Testis (tissue), 2 donors: ENCODE data around the gene CROCC.

Source experiments
- POLR2A ChIP-seq: fragments of 450-650 bp; IDR thresholded peaks from one replicate; pipeline ENCODE4 v1.6.1; 2017; ENCODE audit warnings: antibody characterized with exemption, mild to moderate bottlenecking, moderate library complexity
- TF ChIP-seq, protein P1 (sequence below), 3 experiments: fragments of 450-650 bp in 2 of 3; fragments of 200-600 bp in 1 of 3; sonication (generic) in 1 of 3; IDR thresholded peaks; one replicate each; pipeline ENCODE4 v1.5.1; 2016 to 2019; ENCODE audit warnings: antibody characterized with exemption in 3 of 3, mild to moderate bottlenecking in 2 of 3, moderate library complexity in 1 of 3

GRCh38 chr1:16996845-16997244 lies 75.1 kb downstream of the CROCC start:
- TF ChIP-seq, protein P1, sequence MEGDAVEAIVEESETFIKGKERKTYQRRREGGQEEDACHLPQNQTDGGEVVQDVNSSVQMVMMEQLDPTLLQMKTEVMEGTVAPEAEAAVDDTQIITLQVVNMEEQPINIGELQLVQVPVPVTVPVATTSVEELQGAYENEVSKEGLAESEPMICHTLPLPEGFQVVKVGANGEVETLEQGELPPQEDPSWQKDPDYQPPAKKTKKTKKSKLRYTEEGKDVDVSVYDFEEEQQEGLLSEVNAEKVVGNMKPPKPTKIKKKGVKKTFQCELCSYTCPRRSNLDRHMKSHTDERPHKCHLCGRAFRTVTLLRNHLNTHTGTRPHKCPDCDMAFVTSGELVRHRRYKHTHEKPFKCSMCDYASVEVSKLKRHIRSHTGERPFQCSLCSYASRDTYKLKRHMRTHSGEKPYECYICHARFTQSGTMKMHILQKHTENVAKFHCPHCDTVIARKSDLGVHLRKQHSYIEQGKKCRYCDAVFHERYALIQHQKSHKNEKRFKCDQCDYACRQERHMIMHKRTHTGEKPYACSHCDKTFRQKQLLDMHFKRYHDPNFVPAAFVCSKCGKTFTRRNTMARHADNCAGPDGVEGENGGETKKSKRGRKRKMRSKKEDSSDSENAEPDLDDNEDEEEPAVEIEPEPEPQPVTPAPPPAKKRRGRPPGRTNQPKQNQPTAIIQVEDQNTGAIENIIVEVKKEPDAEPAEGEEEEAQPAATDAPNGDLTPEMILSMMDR (IDR thresholded peaks at IDR 0.05), result no peak
- no peak for TF ChIP-seq POLR2A
